ENCODE measurements around the gene TBCEL.

Gene TBCEL

DNA sequence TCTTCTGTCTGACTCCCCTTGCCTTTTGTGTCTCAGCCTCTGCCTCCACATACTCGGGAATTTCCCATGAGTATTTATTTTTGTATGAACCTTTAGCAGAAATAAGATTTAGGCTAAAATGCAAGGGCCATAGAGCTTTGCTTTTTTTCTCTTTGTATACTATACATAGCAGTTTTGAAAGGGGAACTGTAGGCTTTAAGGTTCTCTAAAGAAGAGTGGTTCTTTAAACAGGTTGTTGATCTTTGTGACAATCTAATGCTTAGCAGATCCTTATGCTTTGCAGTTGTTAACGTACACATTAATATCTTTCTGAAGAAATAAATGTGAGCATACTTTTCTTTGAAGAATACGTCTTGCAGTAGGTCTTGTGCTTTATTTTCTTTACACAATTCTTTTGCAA is 35.0 kb downstream of the TBCEL start:
- no peak overlapping the region for H3K4me3 ChIP-seq (ENCODE audit: low read depth, low read length)

DNA sequence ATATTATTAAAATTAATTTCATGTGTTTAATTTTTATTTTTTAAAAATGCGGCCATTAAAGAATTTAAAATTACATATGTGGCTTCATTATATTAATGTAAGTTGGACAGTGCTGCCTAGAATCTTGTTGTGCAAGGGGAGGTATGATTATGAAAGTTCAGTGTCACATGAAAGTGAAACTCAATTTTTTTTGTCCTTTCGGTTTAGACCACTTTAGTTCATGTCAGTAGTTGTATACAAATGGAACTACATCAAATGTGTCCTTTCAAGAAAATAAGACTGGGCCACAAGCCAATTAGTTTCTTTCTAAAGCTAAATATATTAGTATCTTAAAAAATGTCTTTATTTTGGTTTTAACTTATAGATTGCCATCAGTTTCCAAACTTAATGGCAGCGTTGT is 35.7 kb downstream of the TBCEL start:
- no peak overlapping the region for H3K4me3 ChIP-seq (ENCODE audit: low read depth, low read length)

DNA sequence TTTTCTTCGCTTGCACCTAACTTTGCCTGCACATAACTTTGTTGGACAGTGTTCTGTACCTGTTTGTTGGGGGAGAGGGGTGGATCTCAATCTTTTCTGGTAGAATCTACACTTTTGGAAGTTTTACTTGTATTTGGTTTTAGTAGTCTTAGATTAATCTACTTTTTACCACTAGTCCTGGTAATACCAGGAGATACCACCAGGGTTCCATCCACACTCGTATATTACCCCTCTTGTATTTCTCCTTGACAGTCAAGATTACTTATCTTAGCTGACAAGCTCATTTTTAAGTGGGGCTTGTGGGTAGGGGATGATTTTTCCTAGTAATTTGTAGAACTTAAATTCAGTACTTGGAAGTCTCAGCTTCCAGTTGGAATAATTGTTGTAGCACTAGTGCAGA is 39.8 kb downstream of the TBCEL start:
- H3K4me3 ChIP-seq (ENCODE audit: low read depth, low read length) = no peak overlapping the region

DNA sequence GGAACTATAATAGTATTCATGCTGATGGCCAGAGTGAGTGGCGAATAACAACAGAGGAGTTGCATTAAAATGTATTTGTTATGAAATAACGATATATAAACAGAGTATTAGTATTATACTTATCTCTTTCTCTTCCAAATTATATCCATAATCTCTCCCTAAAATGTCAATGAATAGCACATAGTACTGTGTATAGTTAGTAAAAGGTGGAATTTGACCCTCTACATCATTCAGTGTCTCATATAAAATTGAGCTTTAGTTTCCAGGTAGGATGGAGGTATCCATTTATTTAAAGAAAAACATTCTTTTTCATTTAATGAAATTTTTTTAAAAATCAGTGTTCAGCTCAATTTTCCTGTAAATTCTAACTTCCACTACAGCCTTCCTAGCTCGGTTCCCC is 42.7 kb downstream of the TBCEL start:
- H3K4me3 ChIP-seq (ENCODE audit: low read depth, low read length) = no peak overlapping the region

DNA sequence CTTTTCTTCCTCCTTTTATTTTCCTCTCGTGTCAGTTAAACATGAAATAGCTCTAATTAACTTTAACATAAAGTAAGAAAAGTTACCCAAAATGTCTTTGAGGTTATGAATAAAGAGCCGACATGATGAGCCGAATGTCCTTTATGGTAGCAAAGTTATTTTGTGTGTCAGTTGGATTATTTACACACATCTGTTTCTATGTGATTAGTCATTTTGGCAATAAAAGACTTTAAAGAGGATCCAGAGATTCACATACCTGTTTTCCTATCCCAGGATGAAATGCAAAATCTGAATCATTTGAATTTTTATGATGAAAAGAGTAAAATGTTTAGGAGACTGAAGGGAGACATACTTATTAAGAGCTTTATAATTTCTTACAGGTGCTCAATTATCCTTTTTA is 43.1 kb downstream of the TBCEL start:
- H3K4me3 ChIP-seq (ENCODE audit: low read depth, low read length) = no peak overlapping the region

DNA sequence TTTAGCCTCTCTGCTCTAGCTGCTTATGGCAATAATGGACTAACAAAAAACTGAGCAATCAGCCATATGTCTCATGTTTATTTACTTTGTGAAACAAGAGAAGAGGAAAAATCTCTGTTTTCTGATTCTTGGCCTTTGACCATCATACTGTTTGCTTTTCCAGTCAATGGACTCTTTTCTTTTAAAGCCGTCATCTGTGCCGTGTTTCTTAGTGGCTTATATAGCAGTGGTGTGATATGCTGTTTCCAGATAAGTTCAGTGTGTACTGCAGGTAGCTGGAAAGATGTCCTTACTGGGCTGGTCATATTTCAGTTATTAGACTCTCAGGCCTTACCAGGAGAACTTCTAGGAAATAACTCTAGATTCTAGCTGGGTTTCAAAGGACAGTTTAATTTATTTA is 43.6 kb downstream of the TBCEL start:
- H3K4me3 ChIP-seq (ENCODE audit: low read depth, low read length) = no peak overlapping the region

DNA sequence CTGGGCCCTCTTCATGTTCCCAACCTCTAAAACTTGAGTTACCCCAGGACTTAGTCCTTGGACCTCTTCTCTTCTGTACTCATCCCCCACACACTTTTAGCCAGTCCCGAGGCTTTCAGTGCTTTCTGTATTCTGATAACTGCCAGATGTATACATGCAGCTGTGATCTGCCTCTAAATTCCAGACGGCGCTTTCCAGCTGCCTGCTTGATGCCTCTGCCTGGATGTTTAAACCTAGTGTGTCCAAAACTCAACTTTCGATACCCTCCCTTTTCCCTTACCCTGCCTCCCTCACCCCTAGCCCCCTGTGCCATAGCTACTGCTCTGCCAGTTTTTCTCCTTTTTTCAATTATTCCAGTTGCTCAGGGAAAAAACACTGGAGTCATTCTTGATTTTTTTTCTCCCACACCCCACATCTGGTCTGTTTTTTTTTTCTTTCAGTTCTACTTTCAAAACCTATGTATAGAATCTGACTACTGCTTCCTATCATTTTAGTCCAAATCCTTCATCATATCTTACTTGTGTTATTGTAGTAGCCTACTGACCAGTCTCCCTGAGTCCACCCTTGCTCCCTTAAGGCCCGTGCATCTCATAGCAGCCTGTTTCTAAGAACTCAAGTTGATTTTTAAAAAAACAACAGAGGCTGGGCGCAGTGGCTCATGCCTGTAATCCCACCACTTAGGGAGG is 44.2 kb downstream of the TBCEL start:
- H3K4me3 ChIP-seq (ENCODE audit: low read depth, low read length) = no peak overlapping the region

DNA sequence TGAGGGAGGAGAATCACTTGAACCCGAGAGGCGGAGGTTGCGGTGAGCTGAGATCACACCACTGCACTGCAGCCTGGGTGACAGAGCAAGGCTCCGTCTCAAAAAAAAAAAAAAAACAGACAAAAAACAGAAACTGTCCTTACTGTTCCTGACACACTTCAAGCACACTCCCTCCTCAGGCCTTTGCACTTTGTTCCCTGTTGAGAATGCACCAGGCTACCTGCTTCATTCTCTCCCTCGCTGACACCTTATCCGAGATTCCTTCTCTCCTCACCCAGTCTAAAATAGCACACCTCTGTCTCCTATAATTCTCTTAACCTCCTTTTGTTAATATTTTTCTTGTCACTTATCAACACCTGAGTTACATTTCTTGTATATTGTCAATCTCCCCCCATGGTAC is 44.9 kb downstream of the TBCEL start:
- no peak overlapping the region for H3K4me3 ChIP-seq (ENCODE audit: low read depth, low read length)

DNA sequence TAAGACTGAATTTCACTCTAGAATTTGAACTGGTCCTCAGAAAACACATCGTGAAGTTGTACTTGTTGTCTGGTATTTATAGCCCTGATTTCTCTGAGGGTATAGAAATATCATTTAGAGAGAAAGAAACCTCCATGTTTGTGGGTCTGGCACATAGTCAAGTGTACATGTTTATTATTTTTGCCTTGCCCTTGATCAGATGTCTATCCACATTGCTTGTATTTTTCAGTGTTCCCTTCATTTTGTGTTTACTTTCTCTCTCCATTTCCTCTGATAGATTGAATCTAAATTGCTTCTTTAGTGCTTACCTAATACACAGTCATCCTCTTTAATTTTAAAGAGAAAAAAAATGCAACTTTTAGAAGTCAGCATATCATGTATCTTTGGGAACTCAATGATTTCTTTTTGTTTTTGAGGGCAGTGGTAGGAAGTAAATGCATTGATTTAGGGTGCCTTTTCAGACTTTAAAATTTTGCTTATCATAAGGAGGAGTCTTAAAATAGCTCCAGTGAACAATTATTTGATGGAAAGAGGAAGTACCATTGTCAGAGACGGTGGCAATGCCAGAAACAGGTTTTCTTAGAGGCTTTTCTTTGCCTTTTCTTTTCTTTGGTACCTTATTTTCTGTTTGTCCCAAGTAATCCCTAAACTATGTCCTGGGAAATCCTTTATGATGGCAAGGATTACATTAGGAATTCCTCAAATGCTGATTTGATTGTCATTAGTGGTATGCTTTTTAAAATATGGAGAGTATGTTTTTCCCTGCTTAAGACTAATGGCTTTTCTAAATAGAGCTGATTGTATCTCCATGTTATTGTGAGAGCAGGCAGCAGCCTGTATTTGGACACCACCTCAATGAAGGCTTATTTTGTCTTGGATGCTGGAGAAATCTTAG is 47.3 kb downstream of the TBCEL start:
- H3K4me3 ChIP-seq (ENCODE audit: low read depth, low read length) = no peak overlapping the region

DNA sequence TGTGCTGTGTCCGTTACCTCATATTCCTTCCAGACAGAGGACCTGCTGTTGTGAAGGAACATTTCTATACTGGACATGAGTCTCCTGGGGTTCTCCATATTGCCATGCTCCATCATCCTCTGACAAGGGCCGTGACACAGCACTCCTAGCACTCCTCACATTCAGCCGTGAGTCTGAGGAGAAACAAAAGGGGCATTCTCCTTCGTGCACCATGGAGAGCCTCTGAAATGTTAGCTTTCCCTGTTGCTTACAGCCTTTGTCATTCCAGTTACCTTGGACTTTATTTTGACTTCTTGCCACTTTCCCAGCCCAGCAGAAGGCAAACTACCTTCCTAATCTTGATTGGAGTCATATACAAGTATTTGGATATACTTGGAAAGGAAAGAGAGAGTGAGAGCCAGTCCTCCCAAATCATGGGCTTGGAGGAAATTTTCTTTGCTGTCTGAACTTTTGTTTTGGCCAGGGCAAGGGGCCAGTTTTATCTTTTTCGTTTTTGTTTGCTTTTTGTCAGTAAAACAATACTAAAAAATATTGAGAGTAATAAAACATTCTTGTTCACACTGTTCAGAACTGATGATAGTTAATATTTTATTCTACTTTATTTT is 48.0 kb downstream of the TBCEL start:
- no peak overlapping the region for H3K4me3 ChIP-seq (ENCODE audit: low read depth, low read length)

DNA sequence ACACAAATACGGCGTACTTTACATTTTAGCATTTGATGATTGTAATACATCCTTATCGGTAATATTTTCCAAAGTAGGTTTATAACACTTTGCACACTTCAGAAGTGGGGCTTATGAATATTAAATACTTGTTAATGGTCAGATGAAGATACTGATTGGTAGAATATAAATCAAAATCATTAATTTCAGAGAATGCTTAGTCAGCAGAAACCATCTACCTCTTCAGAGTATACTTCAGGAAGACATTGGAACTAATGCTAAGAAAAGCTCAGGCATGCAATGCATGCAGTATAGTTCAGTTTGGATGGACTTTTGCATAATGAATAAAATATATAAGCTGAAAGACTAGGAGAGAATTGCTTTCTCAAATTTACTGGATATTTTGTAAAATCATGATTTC is 57.4 kb downstream of the TBCEL start:
- no peak overlapping the region for H3K4me3 ChIP-seq (ENCODE audit: low read depth, low read length)

DNA sequence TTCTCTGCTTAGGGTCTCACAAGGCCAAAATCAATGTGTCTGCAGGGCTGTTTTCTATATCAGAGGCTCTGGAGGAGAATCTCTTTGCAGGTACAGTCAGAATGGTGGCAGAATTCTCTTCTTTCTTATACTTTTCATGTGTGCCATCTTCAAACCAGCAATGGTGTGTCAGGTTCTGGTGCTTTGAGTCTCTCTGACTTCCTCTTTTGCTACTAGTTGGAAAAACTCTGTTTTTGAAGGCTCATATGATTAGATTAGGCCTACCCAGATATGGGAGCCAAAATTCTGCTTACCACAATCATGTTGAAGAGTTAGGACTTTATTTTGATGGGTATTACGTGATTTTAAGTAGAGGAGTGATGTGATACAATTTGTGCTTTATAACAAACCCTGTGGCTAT is 58.3 kb downstream of the TBCEL start:
- no peak overlapping the region for H3K4me3 ChIP-seq (ENCODE audit: low read depth, low read length)

DNA sequence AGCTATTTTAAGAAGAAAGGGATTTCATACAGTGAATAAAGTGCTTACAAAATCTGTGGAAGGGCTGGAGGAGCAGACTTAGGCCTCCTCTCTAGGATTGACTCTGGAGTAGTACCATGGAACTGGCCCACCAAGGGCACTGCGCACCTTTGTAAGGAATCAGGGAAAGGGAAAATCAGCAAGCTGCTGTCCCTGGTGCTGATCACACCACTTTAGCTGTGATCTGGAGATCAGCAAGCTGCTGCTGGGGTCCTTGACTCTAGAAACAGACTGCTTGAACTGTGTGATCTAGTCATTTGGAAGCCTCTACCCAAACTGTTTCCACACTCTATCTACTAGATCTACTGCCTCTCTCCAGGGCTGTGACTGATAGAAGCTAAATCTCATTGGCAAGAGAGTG is 58.8 kb downstream of the TBCEL start:
- H3K4me3 ChIP-seq (ENCODE audit: low read depth, low read length) = no peak overlapping the region

DNA sequence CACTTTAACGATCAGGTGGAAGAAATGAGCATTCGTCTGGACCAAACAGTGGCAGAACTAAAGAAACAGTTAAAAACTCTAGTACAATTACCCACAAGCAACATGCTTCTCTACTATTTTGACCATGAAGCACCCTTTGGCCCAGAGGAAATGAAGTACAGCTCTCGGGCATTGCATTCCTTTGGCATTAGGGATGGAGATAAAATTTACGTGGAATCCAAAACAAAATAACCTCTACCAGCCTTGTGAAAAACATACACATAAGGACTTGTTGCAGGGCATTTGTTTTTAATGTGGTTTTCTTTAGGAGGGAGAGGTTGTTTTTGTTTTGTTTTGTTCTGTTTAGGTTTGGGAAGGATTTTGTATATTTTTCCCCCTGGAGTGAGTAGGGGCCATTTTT is 63.0 kb downstream of the TBCEL start:
- no peak overlapping the region for H3K4me3 ChIP-seq (ENCODE audit: low read depth, low read length)

DNA sequence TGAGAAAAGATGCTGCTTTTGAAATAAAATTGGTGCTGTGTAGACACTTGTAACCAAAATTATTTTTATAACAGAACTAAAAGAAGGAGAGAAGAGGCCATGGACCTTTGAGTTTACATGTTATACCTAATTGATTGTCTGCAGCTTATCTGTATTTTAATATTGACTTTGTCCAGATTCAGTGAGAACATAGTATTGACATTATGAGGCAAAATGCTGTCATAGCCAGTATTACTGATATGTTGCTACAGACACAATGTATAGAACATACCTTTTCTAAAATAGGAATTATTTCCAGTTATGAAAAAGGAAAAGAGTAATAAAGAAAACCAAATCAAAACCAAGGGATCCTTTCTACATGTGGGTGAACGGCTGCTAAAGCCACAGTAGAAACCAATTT is 65.7 kb downstream of the TBCEL start:
- no peak overlapping the region for H3K4me3 ChIP-seq (ENCODE audit: low read depth, low read length)

DNA sequence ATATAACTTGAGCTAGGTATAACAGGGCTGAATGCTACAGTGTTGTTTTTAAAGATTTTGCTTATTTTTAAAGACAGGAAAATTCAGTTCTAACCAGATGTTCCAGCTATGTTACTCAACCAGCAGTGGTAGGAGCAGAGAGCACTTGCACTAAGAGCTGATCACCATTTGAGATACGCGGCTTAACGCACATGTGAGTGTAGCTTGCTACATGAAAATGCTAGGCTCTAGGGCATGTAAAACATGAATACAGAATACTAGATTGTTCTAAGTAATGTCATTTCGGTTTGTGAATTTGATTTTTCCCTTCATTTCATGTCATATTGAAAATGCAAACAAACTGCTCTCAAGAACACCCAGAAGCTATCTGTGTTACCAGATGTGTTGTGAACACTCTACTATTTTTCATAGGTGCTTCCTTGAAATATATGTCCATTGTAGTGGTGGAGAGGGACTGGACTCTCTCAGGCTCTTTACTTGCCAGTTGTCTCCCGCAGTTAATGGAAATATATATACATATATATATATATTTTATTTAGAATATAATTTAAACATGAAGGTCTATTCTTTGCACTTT is 66.3 kb downstream of the TBCEL start:
- H3K4me3 ChIP-seq (ENCODE audit: low read depth, low read length) = no peak overlapping the region

DNA sequence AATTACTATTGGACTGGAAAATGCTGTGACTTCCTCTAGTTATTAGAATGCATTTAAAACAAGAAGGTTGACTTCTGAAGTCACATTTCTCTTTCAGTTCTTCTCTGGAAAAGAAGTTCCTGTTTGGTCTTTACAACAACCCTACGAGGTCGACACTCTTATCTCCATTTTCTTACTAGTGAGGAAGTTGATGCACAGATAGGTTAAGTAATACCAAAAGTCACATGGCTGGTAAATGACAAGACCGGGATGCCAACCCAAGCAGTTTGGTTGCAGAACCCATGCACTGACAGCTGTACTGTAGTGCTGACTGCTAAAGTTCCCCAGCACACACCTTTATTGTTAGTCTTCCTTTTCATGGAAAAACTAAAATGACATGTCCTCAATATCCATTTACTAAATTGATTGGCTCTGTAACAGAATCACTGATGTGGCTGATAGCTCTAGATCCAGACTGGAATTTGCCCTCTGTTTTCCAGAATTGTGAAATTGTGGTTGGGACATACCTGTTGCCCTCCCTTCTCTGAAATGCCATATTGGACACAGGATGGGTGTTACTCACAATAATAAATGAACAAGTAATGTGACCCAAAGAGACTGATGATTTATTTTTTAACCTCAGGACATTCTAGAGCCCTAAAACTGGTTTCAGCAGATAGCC is 67.7 kb downstream of the TBCEL start:
- H3K4me3 ChIP-seq (ENCODE audit: low read depth, low read length) = no peak overlapping the region

DNA sequence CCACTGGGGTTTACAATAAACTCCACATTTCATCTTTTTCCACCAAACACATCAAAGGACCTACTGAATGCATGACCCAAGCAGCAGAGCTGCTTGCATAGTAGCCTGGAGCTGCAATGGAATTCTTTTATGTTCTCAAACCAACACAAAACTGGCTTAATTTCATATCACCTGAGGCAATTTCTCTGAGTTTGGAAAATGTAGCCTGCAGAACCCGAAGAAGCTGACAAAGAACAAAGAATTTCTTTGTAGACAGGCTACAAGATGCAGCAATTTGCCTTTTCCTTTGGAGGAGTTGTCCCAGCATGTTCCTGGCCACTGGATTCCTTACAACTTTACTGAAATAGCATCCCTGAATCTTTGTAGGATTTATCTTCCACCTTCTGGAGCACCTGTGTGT is 71.7 kb downstream of the TBCEL start:
- H3K4me3 ChIP-seq (ENCODE audit: low read depth, low read length) = no peak overlapping the region

DNA sequence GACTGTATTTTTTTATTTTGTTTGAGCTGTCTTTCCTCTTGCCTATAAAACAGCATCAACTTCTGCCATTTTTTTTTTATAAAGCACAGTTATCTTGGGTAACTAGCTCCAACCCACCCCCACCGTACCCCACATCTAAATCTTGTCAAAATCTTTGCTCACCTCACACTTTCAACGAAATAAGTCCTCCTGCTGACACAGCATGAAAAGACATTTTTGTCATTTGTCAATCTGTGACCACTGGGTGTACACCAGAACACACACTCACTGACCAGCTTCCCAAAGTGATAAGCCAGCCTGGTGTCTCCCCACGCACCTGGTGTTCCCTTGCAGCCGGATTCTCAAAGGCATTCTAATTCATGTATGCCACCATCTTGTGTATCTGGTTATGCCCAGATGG is 75.5 kb downstream of the TBCEL start:
- H3K4me3 ChIP-seq (ENCODE audit: low read depth, low read length) = no peak overlapping the region

DNA sequence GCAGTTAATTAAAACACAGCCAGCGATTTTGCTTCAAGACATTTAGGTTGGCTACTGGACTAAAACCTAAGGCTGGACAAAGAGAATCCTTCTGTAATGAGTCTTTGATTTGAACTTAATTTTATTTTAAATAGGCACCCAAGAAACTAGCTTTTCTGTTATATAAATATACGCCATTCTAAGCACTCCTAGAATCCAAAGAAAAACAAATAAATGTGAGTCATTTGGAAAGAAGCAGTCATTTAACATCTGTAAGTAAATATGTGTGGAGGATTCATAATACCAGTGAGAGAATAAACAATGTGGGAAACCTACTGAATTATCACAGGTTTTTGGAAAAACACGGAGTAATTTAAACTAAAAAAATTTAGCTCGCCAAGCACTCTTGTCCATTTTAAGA is 76.0 kb downstream of the TBCEL start:
- H3K4me3 ChIP-seq (ENCODE audit: low read depth, low read length) = no peak overlapping the region

DNA sequence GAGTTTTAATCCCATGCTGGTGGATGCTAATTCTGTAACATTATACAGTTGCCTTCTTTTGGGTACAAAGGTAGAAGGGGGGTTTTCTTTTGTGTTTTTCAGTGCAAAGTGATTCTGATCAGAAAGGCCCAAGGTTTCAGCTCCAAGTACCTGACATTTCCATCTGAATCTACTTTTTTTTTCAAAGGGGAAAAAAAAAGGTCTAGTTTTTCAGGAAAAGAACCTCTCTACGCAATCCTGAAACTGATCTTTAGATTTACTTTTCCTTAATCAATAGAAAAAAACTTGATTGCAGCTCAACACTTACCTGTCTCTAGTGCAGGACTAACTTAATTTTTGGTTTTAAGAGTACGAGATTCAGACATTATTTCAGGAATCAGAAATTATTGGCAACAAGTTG is 77.0 kb downstream of the TBCEL start, which contains the start of gene TECTA:
Gene TECTA (plus strand): TSS at position 301 of the 400 bp plus-strand sequence. CDS start 1,423 bp downstream, outside the sequence.
- H3K4me3 ChIP-seq (ENCODE audit: low read depth, low read length) = no peak within 1 kb of the TSS

Data from iPS-11a (cell line).